CD4-positive, CD25-positive, alpha-beta regulatory T cell (primary cell): ENCODE data around the gene CRISP3. TPM values are rescaled to one million over a fixed set of nuclear protein-coding genes. Genes with fewer than 3 reads are reported as not detected.
"Not testable (repeated sequence)": the region's sequence is repeated elsewhere in the genome, so short reads cannot be mapped to it uniquely, and the experiment has no call there.

Source experiments
- ATAC-seq, 2 donors: fragments of 150-1000 bp; cut with Tn5 transposase; one replicate each; pipeline ENCODE4 v1.10.0; 2021; ENCODE audit warnings: low read depth in 2 of 2, moderate number of reproducible peaks in 2 of 2, moderate library complexity in 1 of 2
- DNase-seq, 3 donors: peaks; one replicate each; pipeline versions ENCODE4 v3.0.0 to v3.0.0-alpha.2; 2012 to 2022; ENCODE audit warnings: mixed read lengths in 1 of 3
- H3K27ac ChIP-seq: one replicate; pipeline ENCODE4 v1.7.0; 2013; ENCODE audit warnings: mild to moderate bottlenecking, low read length; ENCODE audit not compliant: insufficient read depth, poor library complexity, severe bottlenecking
- H3K27me3 ChIP-seq: one replicate; pipeline ENCODE4 v1.7.0; 2013; ENCODE audit warnings: low read length; ENCODE audit not compliant: control insufficient read depth, insufficient read depth
- H3K36me3 ChIP-seq: one replicate; pipeline ENCODE4 v1.7.0; 2013; ENCODE audit warnings: mild to moderate bottlenecking, low read length, moderate library complexity; ENCODE audit not compliant: control insufficient read depth, insufficient read depth
- H3K4me1 ChIP-seq: 2 replicates; pipeline ENCODE4 v1.7.0; 2013; ENCODE audit warnings: mild to moderate bottlenecking, low read length; ENCODE audit not compliant: insufficient read depth, control insufficient read depth, poor library complexity, severe bottlenecking
- H3K4me3 ChIP-seq: one replicate; pipeline ENCODE4 v1.7.0; 2013; ENCODE audit warnings: low read depth, mild to moderate bottlenecking, low read length, moderate library complexity
- H3K9me3 ChIP-seq, 2 experiments: 1 replicate in 1 of 2; 2 replicates in 1 of 2; pipeline ENCODE4 v1.7.0; 2013; ENCODE audit warnings: low read length in 2 of 2, mild to moderate bottlenecking in 1 of 2, moderate library complexity in 1 of 2; ENCODE audit not compliant: control insufficient read depth in 2 of 2
- H3K27ac Mint-ChIP-seq, 3 donors: one replicate each; pipeline ENCODE4 v1.8.0; 2020 to 2022; ENCODE audit warnings: mild to moderate bottlenecking in 3 of 3, mixed read lengths in 3 of 3, moderate library complexity in 2 of 3
- H3K27me3 Mint-ChIP-seq: one replicate; pipeline ENCODE4 v1.8.0; 2022; ENCODE audit warnings: mild to moderate bottlenecking, mixed read lengths
- H3K36me3 Mint-ChIP-seq: one replicate; pipeline ENCODE4 v1.8.0; 2020; ENCODE audit warnings: mixed read lengths
- H3K4me1 Mint-ChIP-seq, 4 donors: one replicate each; pipeline ENCODE4 v1.8.0; 2020 to 2022; ENCODE audit warnings: mixed read lengths in 4 of 4, mild to moderate bottlenecking in 1 of 4
- H3K4me3 Mint-ChIP-seq, 4 donors: one replicate each; pipeline ENCODE4 v1.8.0; 2020 to 2022; ENCODE audit warnings: mild to moderate bottlenecking in 4 of 4, mixed read lengths in 4 of 4, moderate library complexity in 3 of 4
- H3K9me3 Mint-ChIP-seq, 7 donors: one replicate each; pipeline ENCODE4 v1.8.0; 2020 to 2022; ENCODE audit warnings: mixed read lengths in 7 of 7, mild to moderate bottlenecking in 3 of 7, moderate library complexity in 2 of 7
- polyA plus RNA-seq, 4 donors: library from polyadenylated mRNA; unstranded; fragments of 300-500 nt; fragmentation: Illumina TruSeq; gene quantifications; one replicate each; pipeline ENCODE4 v1.2.3, GENCODE V29; 2021
- total RNA-seq: library from RNA; stranded (reverse); gene quantifications from one replicate; pipeline ENCODE4 v1.2.3, GENCODE V29; 2022

CRISP3 gene
- total and polyA plus RNA-seq, 5 donors from 2014 or later, result not detected

GRCh38 chr6:49730251-49730650 is 13.9 kb downstream of the CRISP3 start:
- no peaks in the 10 kb centered on the region for H3K27me3 Mint-ChIP-seq
- Histone ChIP-seq H3K4me1 (no peaks in the 10 kb centered on the region), H3K27ac (no peak overlapping the region), H3K36me3 (no peaks in the 10 kb centered on the region), H3K4me3 (no peak overlapping the region), H3K9me3 (no peaks in the 10 kb centered on the region), H3K27me3 (no peaks in the 10 kb centered on the region)
- ATAC-seq, result no peak
- no peaks in the 10 kb centered on the region for H3K36me3 Mint-ChIP-seq
- H3K9me3 Mint-ChIP-seq, result peaks cover 0 to 11% (median 3%) of the 10 kb centered on the region in 7 donors
- H3K27ac Mint-ChIP-seq, result no peak overlapping the region
- no peak for DNase-seq
- no peaks in the 10 kb centered on the region for H3K4me1 Mint-ChIP-seq
- no peak overlapping the region for H3K4me3 Mint-ChIP-seq

DNA sequence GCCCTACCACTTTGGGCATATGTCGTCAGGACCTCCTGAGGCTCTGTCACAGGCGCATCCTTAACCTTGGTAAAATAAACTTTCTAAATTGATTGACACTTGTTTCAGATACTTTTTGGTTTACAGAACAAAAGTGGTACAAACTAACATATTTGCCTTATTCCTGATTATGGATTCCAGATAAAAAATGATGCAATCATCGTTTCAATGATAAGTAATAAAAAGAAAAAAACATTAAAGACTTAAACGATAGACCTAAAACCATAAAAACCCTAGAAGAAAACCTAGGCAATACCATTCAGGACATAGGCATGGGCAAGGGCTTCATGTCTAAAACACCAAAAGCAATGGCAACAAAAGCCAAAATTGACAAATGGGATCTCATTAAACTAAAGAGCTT is 20.3 kb downstream of the CRISP3 start:
- H3K36me3 ChIP-seq, H3K27me3 ChIP-seq, H3K36me3 Mint-ChIP-seq, ATAC-seq, H3K4me1 Mint-ChIP-seq, H3K4me1 ChIP-seq, DNase-seq, H3K4me3 Mint-ChIP-seq, H3K27ac Mint-ChIP-seq, H3K27me3 Mint-ChIP-seq, H3K27ac ChIP-seq, H3K9me3 ChIP-seq, H3K4me3 ChIP-seq: not testable (repeated sequence)
- peaks cover 2 to 23% (median 4%) of the 10 kb centered on the region in 7 donors for H3K9me3 Mint-ChIP-seq

GRCh38 chr6:49721297-49721696 is 22.9 kb downstream of the CRISP3 start:
- ATAC-seq (no peak), DNase-seq (no peak)
- Mint-ChIP-seq H3K27me3 (no peaks in the 10 kb centered on the region), H3K4me3 (no peak overlapping the region), H3K9me3 (peaks cover 2 to 23% (median 4%) of the 10 kb centered on the region in 7 donors), H3K4me1 (no peaks in the 10 kb centered on the region), H3K27ac (no peak overlapping the region), H3K36me3 (no peaks in the 10 kb centered on the region)
- Histone ChIP-seq H3K27ac (no peak overlapping the region), H3K4me3 (no peak overlapping the region), H3K27me3 (no peaks in the 10 kb centered on the region), H3K36me3 (no peaks in the 10 kb centered on the region), H3K4me1 (no peaks in the 10 kb centered on the region), H3K9me3 (peaks cover 0 to 2% of the 10 kb centered on the region in 2 experiments)

- H3K4me1 ChIP-seq, result no peaks in the 10 kb centered on the region
- Mint-ChIP-seq H3K27me3 (no peaks in the 10 kb centered on the region), H3K9me3 (peaks cover 0 to 23% (median 2%) of the 10 kb centered on the region in 7 donors), H3K27ac (no peak overlapping the region), H3K36me3 (no peaks in the 10 kb centered on the region), H3K4me1 (no peaks in the 10 kb centered on the region), H3K4me3 (no peak overlapping the region)
- DNase-seq, result no peak
- H3K27me3 ChIP-seq, result no peaks in the 10 kb centered on the region
- peaks cover 0 to 2% of the 10 kb centered on the region in 2 experiments for H3K9me3 ChIP-seq
- H3K36me3 ChIP-seq, result no peaks in the 10 kb centered on the region
- no peak overlapping the region for H3K4me3 ChIP-seq
- H3K27ac ChIP-seq, result no peak overlapping the region
- no peak for ATAC-seq
Observed at GRCh38 chr6:49720372-49720771, 23.8 kb downstream of the CRISP3 start.

GRCh38 chr6:49713346-49713745 is 30.8 kb downstream of the CRISP3 start, which contains the start of gene CRISP2:
Gene CRISP2 (minus strand): TSS chr6:49713543. CDS start chr6:49709196, 4,347 bp downstream.
- Mint-ChIP-seq H3K4me3 (no peak within 1 kb of the TSS), H3K9me3 (peaks cover 2 to 7% (median 3%) of the 10 kb centered on the region in 7 donors), H3K27me3 (no peaks in the 10 kb centered on the region), H3K4me1 (no peaks in the 10 kb centered on the region), H3K27ac (no peak within 1 kb of the TSS), H3K36me3 (no peaks in the 10 kb centered on the region)
- no peaks in the 10 kb centered on the region for H3K27me3 ChIP-seq
- ATAC-seq (no peak), DNase-seq (no peak)
- H3K4me3 ChIP-seq, result no peak within 1 kb of the TSS
- no peaks in the 10 kb centered on the region for H3K36me3 ChIP-seq
- H3K27ac ChIP-seq, result no peak within 1 kb of the TSS
- no peaks in the 10 kb centered on the region for H3K9me3 ChIP-seq
- H3K4me1 ChIP-seq, result no peaks in the 10 kb centered on the region

GRCh38 chr6:49698478-49698877 is 45.7 kb downstream of the CRISP3 start:
- peaks cover 0 to 9% (median 3%) of the 10 kb centered on the region in 7 donors for H3K9me3 Mint-ChIP-seq
- H3K4me3 Mint-ChIP-seq, result no peak overlapping the region

DNA sequence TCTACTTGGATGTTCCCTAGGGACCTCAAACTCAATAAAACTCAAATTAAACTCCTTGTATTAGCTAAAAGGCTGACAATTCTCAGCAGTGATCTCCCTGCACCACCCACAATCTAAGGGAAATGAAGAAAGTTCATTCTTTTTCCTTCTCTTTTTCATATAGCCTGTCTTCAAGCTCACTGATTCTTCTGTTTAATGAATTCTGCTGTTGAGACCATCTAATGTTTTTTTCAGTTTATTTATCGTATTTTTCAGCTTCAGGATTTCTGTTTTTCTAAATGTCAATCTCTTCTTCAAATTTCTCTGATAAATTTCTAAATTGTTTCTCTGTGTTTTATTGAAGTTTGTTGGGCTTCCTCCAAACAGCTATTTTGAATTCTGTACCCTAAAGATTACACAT is 50.7 kb downstream of the CRISP3 start:
- no peaks in the 10 kb centered on the region for H3K27me3 ChIP-seq
- Mint-ChIP-seq H3K27ac (no peak overlapping the region), H3K27me3 (no peaks in the 10 kb centered on the region), H3K9me3 (peaks cover 0 to 13% (median 4%) of the 10 kb centered on the region in 7 donors), H3K4me3 (no peak overlapping the region), H3K4me1 (no peaks in the 10 kb centered on the region), H3K36me3 (no peaks in the 10 kb centered on the region)
- no peak for DNase-seq
- H3K36me3 ChIP-seq, result no peaks in the 10 kb centered on the region
- no peak overlapping the region for H3K27ac ChIP-seq
- peaks cover 0 to 11% of the 10 kb centered on the region in 2 experiments for H3K9me3 ChIP-seq
- no peak overlapping the region for H3K4me3 ChIP-seq
- no peaks in the 10 kb centered on the region for H3K4me1 ChIP-seq
- ATAC-seq, result no peak

More at GRCh38 chr6:49698478-49698877, 45.7 kb downstream of the CRISP3 start:
- Histone ChIP-seq H3K36me3 (no peaks in the 10 kb centered on the region), H3K9me3 (peaks cover 0 to 9% of the 10 kb centered on the region in 2 experiments), H3K4me3 (no peak overlapping the region), H3K27ac (no peak overlapping the region), H3K27me3 (no peaks in the 10 kb centered on the region), H3K4me1 (no peaks in the 10 kb centered on the region)
- ATAC-seq (no peak), DNase-seq (no peak)
- Mint-ChIP-seq H3K4me1 (no peaks in the 10 kb centered on the region), H3K27me3 (no peaks in the 10 kb centered on the region), H3K27ac (no peak overlapping the region), H3K36me3 (no peaks in the 10 kb centered on the region)

- no peak overlapping the region for H3K4me3 ChIP-seq
- H3K27me3 ChIP-seq, result no peaks in the 10 kb centered on the region
- no peaks in the 10 kb centered on the region for H3K4me1 ChIP-seq
- peaks cover 0 to 11% of the 10 kb centered on the region in 2 experiments for H3K9me3 ChIP-seq
- no peaks in the 10 kb centered on the region for H3K27me3 Mint-ChIP-seq
- no peaks in the 10 kb centered on the region for H3K4me1 Mint-ChIP-seq
- no peak overlapping the region for H3K4me3 Mint-ChIP-seq
- no peak overlapping the region for H3K27ac ChIP-seq
- peaks cover 0 to 13% (median 4%) of the 10 kb centered on the region in 7 donors for H3K9me3 Mint-ChIP-seq
- no peak overlapping the region for H3K27ac Mint-ChIP-seq
- ATAC-seq (no peak), DNase-seq (no peak)
- no peaks in the 10 kb centered on the region for H3K36me3 Mint-ChIP-seq
- H3K36me3 ChIP-seq, result no peaks in the 10 kb centered on the region
Observed at GRCh38 chr6:49692534-49692933, 51.7 kb downstream of the CRISP3 start.
